K562 (cell line): ENCODE measurements around the gene HMG20B. TPM values are rescaled to one million over a fixed set of nuclear protein-coding genes. Genes with fewer than 3 reads are reported as not detected.
A peak's percentile ranks its signal among the peaks of the same experiment; 100 is the strongest.
"Not testable (repeated sequence)": the region's sequence is repeated elsewhere in the genome, so short reads cannot be mapped to it uniquely, and the experiment has no call there.

ENCODE experiments used
- ATAC-seq: fragments of 200-7000 bp; cut with Tn5 transposase; 3 replicates; pipeline ENCODE4 v1.9.1; 2020; ENCODE audit warnings: moderate library complexity
- BruUV-seq: library from RNA; stranded (reverse); fragments of 400-500 nt; replicated peaks from 2 replicates; lab custom pipeline; 2021; lab: Mats Ljungman, UMichigan
- CTCF ChIA-PET: fragments of 300-600 bp; formaldehyde crosslinking; extraction: SDS; loops from one replicate; lab custom pipeline; 2021; ENCODE audit warnings: low intra/inter-chr PET ratio; lab: Yijun Ruan, JAX
- POLR2A ChIA-PET: fragments of 300-600, 350-650 bp; sonication (Branson Sonifier 250); formaldehyde crosslinking; extraction: SDS; loops from one replicate; lab custom pipeline; 2021; ENCODE audit warnings: antibody characterized with exemption, inconsistent platforms; lab: Yijun Ruan, JAX
- DNase-seq, 4 experiments: peaks; one replicate each; pipeline versions ENCODE4 v3.0.0 to v3.0.0-alpha.2; 2011 to 2018; ENCODE audit warnings: low spot score in 3 of 4, mixed read lengths in 3 of 4; ENCODE audit errors: extremely low read depth in 1 of 4
- FAIRE-seq: peaks from 2 replicates; lab custom pipeline; 2011; peaks lifted over from hg19 to GRCh38; lab: Jason Lieb, UNC
- H2AFZ ChIP-seq: 2 replicates; pipeline ENCODE4 v1.6.0; 2011; ENCODE audit warnings: low read depth, low read length, control low read depth, inconsistent platforms
- H3K27ac ChIP-seq: fragments of 200-600 bp; 3 replicates; pipeline ENCODE4 v1.8.0; 2011; ENCODE audit warnings: low read depth, mild to moderate bottlenecking, control low read depth, inconsistent platforms, low read length, moderate library complexity, mixed read lengths; ENCODE audit errors: extremely low read depth
- H3K27me3 ChIP-seq, 2 experiments: fragments of 300-600 bp in 1 of 2; 2 replicates in 1 of 2; 3 replicates in 1 of 2; pipeline versions ENCODE4 v1.6.0 to v1.8.0; 2011; ENCODE audit warnings: inconsistent platforms in 2 of 2, low read length in 2 of 2, mild to moderate bottlenecking in 1 of 2, mixed read lengths in 1 of 2, moderate library complexity in 1 of 2; ENCODE audit not compliant: control insufficient read depth in 2 of 2, insufficient read depth in 2 of 2
- H3K36me3 ChIP-seq: fragments of 300-600 bp; 3 replicates; pipeline ENCODE4 v1.8.0; 2011; ENCODE audit warnings: mild to moderate bottlenecking, low read length, inconsistent platforms; ENCODE audit not compliant: control insufficient read depth, insufficient read depth
- H3K4me1 ChIP-seq, 2 experiments: fragments of 200-600 bp in 1 of 2; replicated peaks in 1 of 2; 2 replicates in 1 of 2; 3 replicates in 1 of 2; pipeline versions ENCODE4 v1.5.1 to v1.8.0; 2011; ENCODE audit warnings: inconsistent platforms in 2 of 2, low read length in 2 of 2, mild to moderate bottlenecking in 1 of 2, mixed read lengths in 1 of 2, moderate library complexity in 1 of 2; ENCODE audit not compliant: control insufficient read depth in 2 of 2, insufficient read depth in 2 of 2
- H3K4me2 ChIP-seq: 2 replicates; pipeline ENCODE4 v1.6.1; 2011; ENCODE audit warnings: low read length, control low read depth, inconsistent platforms, mixed read lengths; ENCODE audit not compliant: insufficient read depth
- H3K4me3 ChIP-seq: fragments of 200-600 bp; sonication (generic), shearing (Covaris generic); 2 replicates; pipeline ENCODE4 v1.5.1; 2016; ENCODE audit warnings: control low read depth, inconsistent platforms
- H3K79me2 ChIP-seq: fragments of 200-600 bp; 3 replicates; pipeline ENCODE4 v1.8.0; 2011; ENCODE audit warnings: low read length, inconsistent platforms; ENCODE audit not compliant: control insufficient read depth, insufficient read depth
- H3K9ac ChIP-seq, 2 experiments: 2 replicates each; pipeline versions ENCODE4 v1.6.0 to v1.6.1; 2011; ENCODE audit warnings: low read depth in 2 of 2, low read length in 2 of 2, control low read depth in 1 of 2, inconsistent platforms in 1 of 2, mild to moderate bottlenecking in 1 of 2, mixed read lengths in 1 of 2; ENCODE audit not compliant: insufficient read depth in 1 of 2
- H3K9me1 ChIP-seq: one replicate; pipeline ENCODE4 v1.6.0; 2011; ENCODE audit warnings: inconsistent platforms, mild to moderate bottlenecking, low read length, moderate library complexity; ENCODE audit not compliant: control insufficient read depth, insufficient read depth
- H3K9me3 ChIP-seq: replicated peaks from 2 replicates; pipeline ENCODE4 v1.5.1; 2011; ENCODE audit warnings: low read depth, low read length, inconsistent platforms; ENCODE audit not compliant: control insufficient read depth, insufficient read depth
- H4K20me1 ChIP-seq: replicated peaks from 2 replicates; pipeline ENCODE4 v1.6.1; 2011; ENCODE audit warnings: low read length, inconsistent platforms, mixed read lengths; ENCODE audit not compliant: control insufficient read depth, insufficient read depth
- CXXC5 ChIP-seq: fragments of 250-450 bp; sonication (Bioruptor Pico); IDR thresholded peaks from 2 replicates; pipeline ENCODE4 v1.8.0; 2022; ENCODE audit warnings: inconsistent platforms, mild to moderate bottlenecking, moderate library complexity
- GATAD2B ChIP-seq: fragments of 450-650 bp; IDR thresholded peaks from 2 replicates; pipeline ENCODE4 v1.6.1; 2017; ENCODE audit warnings: mild to moderate bottlenecking, borderline replicate concordance
- HNRNPLL ChIP-seq: fragments of 200-400 bp; formaldehyde crosslinking; IDR thresholded peaks from 2 replicates; pipeline ENCODE4 v1.6.1; 2017; ENCODE audit warnings: low read length, low read depth, mild to moderate bottlenecking; ENCODE audit not compliant: poor library complexity, severe bottlenecking
- L3MBTL2 ChIP-seq: fragments of 450-650 bp; IDR thresholded peaks from 2 replicates; pipeline ENCODE4 v1.6.1; 2016; ENCODE audit warnings: mild to moderate bottlenecking, moderate library complexity
- NONO ChIP-seq, 2 experiments: fragments of 200-400 bp in 1 of 2; fragments of 450-650 bp in 1 of 2; formaldehyde crosslinking in 1 of 2; IDR thresholded peaks; 2 replicates each; pipeline ENCODE4 v1.6.1; 2017; ENCODE audit warnings: low read depth in 2 of 2, mild to moderate bottlenecking in 2 of 2, moderate library complexity in 2 of 2, low read length in 1 of 2
- PCBP1 ChIP-seq: fragments of 200-400 bp; formaldehyde crosslinking; IDR thresholded peaks from 2 replicates; pipeline ENCODE4 v1.6.1; 2018; ENCODE audit warnings: mild to moderate bottlenecking, low read depth, low read length; ENCODE audit not compliant: poor library complexity, severe bottlenecking
- POLR3A ChIP-seq: IDR thresholded peaks from 2 replicates; pipeline ENCODE4 v1.6.1; 2011; ENCODE audit warnings: borderline replicate concordance, mild to moderate bottlenecking, moderate library complexity; ENCODE audit not compliant: insufficient read length, insufficient read depth; ENCODE audit errors: extremely low read depth
- ZNF121 ChIP-seq: sonication (generic); formaldehyde crosslinking; conservative IDR thresholded peaks from 2 replicates; pipeline ENCODE4 v1.8.0; 2022; ENCODE audit warnings: missing genetic modification reagents
- ZNF133 ChIP-seq: fragments of 250-450 bp; sonication (Bioruptor Pico); IDR thresholded peaks from 2 replicates; pipeline ENCODE4 v1.4.0; 2020; ENCODE audit warnings: mild to moderate bottlenecking
- WGBS: fragments of 100-300 bp; shearing (Covaris generic); methylation state at CpG from one replicate; pipeline ENCODE4 v1.1.6; 2016; ENCODE audit warnings: low coverage, mixed read lengths; ENCODE audit not compliant: insufficient coverage; ENCODE audit errors: missing lambda C conversion rate; 5-methylcytosine and 5-hydroxymethylcytosine counted together
- in situ Hi-C: fragments of 300-500 bp; cut with MboI; formaldehyde crosslinking; loops from 4 replicates; pipeline ENCODE4 v1.15.0; 2018; ENCODE audit warnings: inconsistent platforms, mixed read lengths
- intact Hi-C: fragments of 100-400 bp; cut with micrococcal nuclease; formaldehyde crosslinking; loops from 2 replicates; pipeline ENCODE4 v1.14.2; 2022
- polyA plus RNA-seq, 8 experiments: library from polyadenylated mRNA; depleted of rRNA in 4 of 8; stranded (reverse) in 5 of 8; unstranded in 3 of 8; fragments of >200 nt; fragmentation: Nextera tagmentation in 2 of 8; fragmentation: Illumina TruSeq in 1 of 8; extraction: Ambion mirVana in 2 of 8; extraction: Trizol in 1 of 8; gene quantifications; 2 replicates each; pipeline versions ENCODE4 v1.2.1 to v1.2.3, GENCODE V29; 2011 to 2014; ENCODE audit warnings: inconsistent platforms in 1 of 8, missing spikeins in 1 of 8
- total RNA-seq, 7 experiments: library from RNA; depleted of rRNA in 6 of 7; stranded (reverse); fragments of >200 nt in 6 of 7; fragmentation: Illumina TruSeq in 2 of 7; extraction: Trizol in 2 of 7; gene quantifications; 2 replicates each; pipeline versions ENCODE4 v1.2.1 to v1.2.3, GENCODE V29; 2011 to 2021; ENCODE audit warnings: low replicate concordance in 1 of 7
- TF ChIP-seq, protein P1 (sequence below): fragments of 450-650 bp; formaldehyde crosslinking; conservative IDR thresholded peaks from 2 replicates; pipeline ENCODE4 v1.4.0; 2022; ENCODE audit warnings: mild to moderate bottlenecking, missing genetic modification characterization

HMG20B gene
- total and polyA plus RNA-seq, 9 of the 15 experiments (the other 6 are each of a cell fraction or from before 2014, with no cell fraction given) = 0.35 to 172 (median 38.6) TPM

- WGBS = 78% methylated on average over 15 of the region's 15 CpGs
- H3K9me1 ChIP-seq, H4K20me1 ChIP-seq, H3K27ac ChIP-seq, H3K79me2 ChIP-seq, H3K9ac ChIP-seq, H3K36me3 ChIP-seq, FAIRE-seq, H3K4me3 ChIP-seq, ATAC-seq, DNase-seq, CTCF ChIA-PET, H2AFZ ChIP-seq, H3K27me3 ChIP-seq, intact Hi-C loops, in situ Hi-C loops, H3K9me3 ChIP-seq, H3K4me2 ChIP-seq, BruUV-seq: not testable (repeated sequence)
- peak; percentile 89 for TF ChIP-seq ZNF121 (CRISPR knock-in tag)
- POLR2A ChIA-PET = interaction anchor here (1.2 kb wide), 1 partner anchor 8 kb away, joined by 6 read pairs; no protein-coding TSS in a partner anchor
- H3K4me1 ChIP-seq = peaks cover 16 to 39% of the 10 kb centered on the region in 2 experiments
Observed at GRCh38 chr19:3584036-3584802, 11.5 kb downstream of the HMG20B start.

- ChIA-PET POLR2A (interaction anchor here (0.5 to 1.3 kb wide), 6 partner anchors 7 to 857 kb away, joined by 3 to 6 read pairs (median 3); no protein-coding TSS in a partner anchor), CTCF (interaction anchor here (0.6 kb wide), 1 partner anchor 37 kb away, joined by 8 read pairs; no protein-coding TSS in a partner anchor)
- peaks cover 3 to 30% of the 10 kb centered on the region in 2 experiments for H3K4me1 ChIP-seq
- no peaks in the 10 kb centered on the region for H3K36me3 ChIP-seq
- H3K4me2 ChIP-seq = peak within 1 kb of the TSS; percentile 63
- FAIRE-seq = no peak
- peak within 1 kb of the TSS; percentile 63 to 85 for H3K9ac ChIP-seq
- H3K9me1 ChIP-seq = no peaks in the 10 kb centered on the region
- H2AFZ ChIP-seq = peak within 1 kb of the TSS; percentile 97
- intact Hi-C loops (loop anchor here (1.0 kb wide), 1 partner anchor 33 kb away; no protein-coding TSS in a partner anchor), in situ Hi-C loops (no loop called here)
- H3K27ac ChIP-seq = peak within 1 kb of the TSS; percentile 63; the same call in 2 of the 3 replicates
- 7% methylated on average over 36 of the region's 84 CpGs for WGBS
- no peaks in the 10 kb centered on the region for H3K79me2 ChIP-seq
- peak within 1 kb of the TSS; percentile 42 for H3K4me3 ChIP-seq
- peak; percentile 56 for ATAC-seq
- H3K27me3 ChIP-seq = no peaks in the 10 kb centered on the region
- BruUV-seq = no TSS peak
- H4K20me1 ChIP-seq = no peaks in the 10 kb centered on the region
- no peaks in the 10 kb centered on the region for H3K9me3 ChIP-seq
- peak in 3 of 4 experiments; percentile 48 to 67 (median 65) for DNase-seq
- TF ChIP-seq, protein P1, sequence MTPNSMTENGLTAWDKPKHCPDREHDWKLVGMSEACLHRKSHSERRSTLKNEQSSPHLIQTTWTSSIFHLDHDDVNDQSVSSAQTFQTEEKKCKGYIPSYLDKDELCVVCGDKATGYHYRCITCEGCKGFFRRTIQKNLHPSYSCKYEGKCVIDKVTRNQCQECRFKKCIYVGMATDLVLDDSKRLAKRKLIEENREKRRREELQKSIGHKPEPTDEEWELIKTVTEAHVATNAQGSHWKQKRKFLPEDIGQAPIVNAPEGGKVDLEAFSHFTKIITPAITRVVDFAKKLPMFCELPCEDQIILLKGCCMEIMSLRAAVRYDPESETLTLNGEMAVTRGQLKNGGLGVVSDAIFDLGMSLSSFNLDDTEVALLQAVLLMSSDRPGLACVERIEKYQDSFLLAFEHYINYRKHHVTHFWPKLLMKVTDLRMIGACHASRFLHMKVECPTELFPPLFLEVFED (CRISPR knock-in tag) = no peak
- 0 out of 4 replicates have a peak, but pooled peaks of 1 of the 2 experiments have one; percentile 48 for TF ChIP-seq NONO (IDR thresholded peaks at IDR 0.05; ENCODE audit: low read depth in 2 of 2, low read length in 1 of 2)
- TF ChIP-seq GATAD2B = 0 out of 2 replicates have a peak, but pooled peaks have one; percentile 68
- no peak for TF ChIP-seq ZNF133
- no peak for TF ChIP-seq POLR3A
- peak; percentile 36; the same call in 1 of the 2 replicates for TF ChIP-seq L3MBTL2
- peak; percentile 24 for TF ChIP-seq PCBP1
- TF ChIP-seq CXXC5 (CRISPR knock-in tag) = peak; percentile 65
- TF ChIP-seq HNRNPLL = peak; percentile 55
Observed at GRCh38 chr19:3585301-3586126, 12.8 kb downstream of the HMG20B start, which contains the start of gene GIPC3. Gene GIPC3, plus strand, starts transcription at chr19:3585478. Its CDS starts 120 bp downstream, at chr19:3585598.
